ENCODE results near the gene SPCS3.
"Not testable (repeated sequence)": the region's sequence is repeated elsewhere in the genome, so short reads cannot be mapped to it uniquely, and the experiment has no call there.

Gene SPCS3

GRCh38 chr4:176306837-176307665, 12.7 kb upstream of the SPCS3 start:
- no peak for DNase-seq

GRCh38 chr4:176307666-176307930, 12.2 kb upstream of the SPCS3 start:
- DNase-seq = no peak

- no peak for DNase-seq
Measured at GRCh38 chr4:176308441-176308840, 11.3 kb upstream of the SPCS3 start.

GRCh38 chr4:176309046-176309445, 10.7 kb upstream of the SPCS3 start:
- no peak for DNase-seq

- no peak for DNase-seq
Measured at GRCh38 chr4:176309772-176310171, 10.0 kb upstream of the SPCS3 start.

GRCh38 chr4:176313596-176314336, 6.0 kb upstream of the SPCS3 start:
- DNase-seq = no peak

GRCh38 chr4:176319151-176319703, 539 bp upstream of the SPCS3 start:
- DNase-seq = no peak

GRCh38 chr4:176320340-176320975, 692 bp downstream of the SPCS3 start:
- peak; percentile 26 for DNase-seq

- no peak for DNase-seq
Measured at GRCh38 chr4:176320976-176321361, 1.2 kb downstream of the SPCS3 start.

GRCh38 chr4:176321589-176321988, 1.8 kb downstream of the SPCS3 start:
- DNase-seq = no peak

- DNase-seq = no peak
Measured at GRCh38 chr4:176323511-176324160, 3.9 kb downstream of the SPCS3 start.

GRCh38 chr4:176324876-176325275, 5.1 kb downstream of the SPCS3 start:
- DNase-seq = not testable (repeated sequence)

- DNase-seq = no peak
Measured at GRCh38 chr4:176333076-176333475, 13.3 kb downstream of the SPCS3 start.

- DNase-seq = no peak
Measured at GRCh38 chr4:176334066-176334465, 14.3 kb downstream of the SPCS3 start.

- no peak for DNase-seq
Measured at GRCh38 chr4:176335421-176335820, 15.7 kb downstream of the SPCS3 start.

- no peak for DNase-seq
Measured at GRCh38 chr4:176339936-176340761, 20.4 kb downstream of the SPCS3 start.

- DNase-seq = no peak
Measured at GRCh38 chr4:176340871-176341685, 21.3 kb downstream of the SPCS3 start.

GRCh38 chr4:176342384-176342783, 22.6 kb downstream of the SPCS3 start:
- no peak for DNase-seq

GRCh38 chr4:176343286-176343685, 23.5 kb downstream of the SPCS3 start:
- DNase-seq = no peak

GRCh38 chr4:176345346-176345745, 25.6 kb downstream of the SPCS3 start:
- not testable (repeated sequence) for DNase-seq

GRCh38 chr4:176346836-176347235, 27.1 kb downstream of the SPCS3 start:
- not testable (repeated sequence) for DNase-seq

Data from NCI-H510A (cell line).